HL-60/S4 treated with retinoic acid at 250 ng/mL for 4 days and 3 days (cell line): ENCODE data around the gene PKN1.
"Not testable (repeated sequence)": the region's sequence is repeated elsewhere in the genome, so short reads cannot be mapped to it uniquely, and the experiment has no call there.

Experiments used
- in situ Hi-C: fragments of 300-500 bp; cut with MboI; formaldehyde crosslinking; loops from 2 replicates; pipeline ENCODE4 v1.7.0; 2022; ENCODE audit warnings: low sequenced_read_pairs

The PKN1 gene

GRCh38 chr19:14462401-14462800, 29.3 kb downstream of the PKN1 start:
- in situ Hi-C loops, result not testable (repeated sequence)

DNA sequence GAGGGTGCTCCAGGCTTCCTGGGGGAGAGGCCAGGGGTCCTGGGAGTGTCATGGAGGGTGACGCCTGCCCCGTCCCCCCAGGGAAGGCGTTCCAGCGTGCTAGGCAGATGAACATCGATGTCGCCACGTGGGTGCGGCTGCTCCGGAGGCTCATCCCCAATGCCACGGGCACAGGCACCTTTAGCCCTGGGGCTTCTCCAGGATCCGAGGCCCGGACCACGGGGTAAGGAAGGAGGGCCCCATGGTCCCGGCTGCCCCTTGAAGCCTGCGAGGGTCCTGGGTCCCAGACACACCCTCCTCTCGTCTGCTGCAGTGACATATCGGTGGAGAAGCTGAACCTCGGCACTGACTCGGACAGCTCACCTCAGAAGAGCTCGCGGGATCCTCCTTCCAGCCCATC, 30.6 kb downstream of the PKN1 start:
- in situ Hi-C loops, result no loop called here

DNA sequence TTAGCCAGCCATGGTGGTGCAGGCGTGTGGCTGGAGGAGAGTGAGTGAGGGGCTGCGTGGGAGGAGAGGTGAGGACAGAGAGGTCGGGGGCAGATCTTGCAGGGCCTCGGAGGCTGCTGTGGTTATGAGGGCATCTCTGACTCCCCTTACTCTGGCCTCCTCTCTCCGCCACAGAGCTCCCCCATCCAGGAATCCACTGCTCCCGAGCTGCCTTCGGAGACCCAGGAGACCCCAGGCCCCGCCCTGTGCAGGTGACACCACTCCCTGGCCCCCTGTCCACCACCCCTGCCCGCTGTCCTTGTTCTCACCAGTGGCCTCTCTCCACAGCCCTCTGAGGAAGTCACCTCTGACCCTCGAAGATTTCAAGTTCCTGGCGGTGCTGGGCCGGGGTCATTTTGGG, 34.3 kb downstream of the PKN1 start:
- in situ Hi-C loops, result no loop called here

- in situ Hi-C loops, result no loop called here
These were observed 34.7 kb downstream of the PKN1 start for GRCh38 chr19:14467816-14468215.

DNA sequence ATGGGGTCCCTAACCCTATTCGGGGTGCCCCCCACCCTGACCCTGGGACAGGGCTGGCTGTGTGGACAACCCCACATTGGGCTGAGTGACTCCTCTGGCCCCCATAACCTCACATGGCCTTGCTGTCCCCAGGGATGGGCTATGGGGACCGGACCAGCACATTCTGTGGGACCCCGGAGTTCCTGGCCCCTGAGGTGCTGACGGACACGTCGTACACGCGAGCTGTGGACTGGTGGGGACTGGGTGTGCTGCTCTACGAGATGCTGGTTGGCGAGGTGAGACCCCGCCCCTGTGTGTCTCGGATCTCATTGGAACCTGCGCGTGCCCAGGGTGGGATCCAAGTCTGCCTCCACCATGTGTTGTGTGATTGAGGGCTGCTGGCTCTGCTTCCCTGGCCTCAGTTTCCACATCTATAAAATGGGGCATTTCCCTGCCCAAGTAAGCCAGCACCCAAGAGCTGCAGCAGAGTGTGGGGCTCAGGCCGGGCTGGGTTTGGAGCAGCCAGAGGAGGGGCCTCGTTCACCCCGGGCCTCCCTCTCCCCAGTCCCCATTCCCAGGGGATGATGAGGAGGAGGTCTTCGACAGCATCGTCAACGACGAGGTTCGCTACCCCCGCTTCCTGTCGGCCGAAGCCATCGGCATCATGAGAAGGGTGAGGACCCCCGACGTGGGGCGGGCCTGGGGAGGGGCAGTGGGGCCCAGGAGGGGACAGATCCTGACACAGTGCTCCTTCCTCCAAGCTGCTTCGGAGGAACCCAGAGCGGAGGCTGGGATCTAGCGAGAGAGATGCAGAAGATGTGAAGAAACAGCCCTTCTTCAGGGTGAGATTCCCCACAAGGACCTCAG, 37.1 kb downstream of the PKN1 start:
- in situ Hi-C loops, result no loop called here

- in situ Hi-C loops, result no loop called here
These were observed 38.5 kb downstream of the PKN1 start for GRCh38 chr19:14471436-14472187.

GRCh38 chr19:14472202-14472938, 39.3 kb downstream of the PKN1 start:
- in situ Hi-C loops, result no loop called here

DNA sequence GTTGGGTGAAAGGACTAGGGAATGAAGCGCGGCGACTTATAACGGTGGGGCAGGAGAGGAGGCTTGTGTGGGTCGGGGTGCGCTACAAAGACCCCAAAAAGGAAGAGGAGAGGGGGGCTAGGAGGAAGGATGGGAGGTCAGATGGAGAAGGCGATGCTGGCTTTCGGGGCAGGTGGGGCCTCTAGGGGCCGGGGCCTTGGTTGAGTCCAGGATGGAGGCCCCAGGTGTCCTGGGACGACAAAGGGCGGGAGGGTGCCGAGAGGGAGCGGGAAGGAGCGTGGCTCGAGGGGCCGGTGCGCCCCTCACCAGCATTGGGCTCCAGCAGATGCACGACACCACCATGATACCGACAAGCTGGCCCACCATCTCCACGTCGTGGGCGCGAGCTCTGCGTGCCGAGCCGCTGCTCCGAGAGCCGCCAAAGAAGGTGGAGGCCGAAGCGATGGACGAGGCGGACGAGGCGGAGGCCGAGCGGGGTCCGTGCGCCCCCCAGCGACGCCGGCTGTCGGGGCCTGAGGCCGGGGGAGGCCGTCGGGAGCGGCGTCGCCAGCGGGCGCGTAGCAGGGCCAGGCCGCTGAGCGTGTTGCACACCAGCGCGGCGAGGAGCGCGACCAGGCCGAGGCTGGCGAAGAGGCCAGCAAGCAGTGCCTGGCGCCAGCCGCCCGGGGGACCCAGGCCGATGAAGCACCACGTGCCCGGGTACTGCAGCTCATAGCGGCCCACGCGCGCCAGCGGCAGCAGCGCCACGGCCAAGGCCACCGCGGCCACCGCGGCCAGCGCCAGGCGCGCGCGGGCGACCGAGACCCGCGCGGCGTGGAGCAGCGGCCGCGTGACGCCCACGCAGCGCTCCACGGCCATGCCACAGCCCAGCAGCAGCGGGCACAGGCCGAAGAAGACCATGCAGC, 40.2 kb downstream of the PKN1 start:
- in situ Hi-C loops, result no loop called here

DNA sequence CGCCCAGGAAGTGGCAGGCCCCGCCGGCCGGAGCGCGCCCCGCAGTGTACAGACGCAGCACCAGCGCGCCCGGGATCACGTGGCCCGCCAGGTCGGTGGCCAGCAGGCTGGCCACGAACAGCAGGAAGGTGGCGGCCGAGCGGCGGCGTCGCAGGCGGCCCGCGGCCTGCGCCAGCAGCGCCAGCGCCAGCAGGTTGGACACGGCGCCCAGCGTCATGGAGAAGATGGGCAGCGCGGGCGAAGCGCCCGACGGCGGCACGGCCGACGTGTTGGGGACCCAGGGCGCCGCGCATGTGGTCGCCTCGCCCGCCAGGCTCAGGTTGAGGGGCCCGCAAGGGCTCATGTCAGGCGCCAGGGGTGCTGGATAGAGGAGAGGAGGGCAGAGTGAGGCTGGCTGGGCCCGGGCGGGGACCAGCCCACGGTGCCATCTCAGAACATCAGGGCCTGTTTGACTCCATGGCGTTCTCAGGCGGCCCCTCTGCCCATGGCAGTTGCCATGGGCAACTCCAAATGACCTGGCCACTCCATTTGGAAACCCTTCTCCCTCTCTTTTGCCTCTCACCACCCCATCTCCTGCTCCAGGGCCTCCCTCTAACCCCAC, 41.0 kb downstream of the PKN1 start:
- in situ Hi-C loops, result no loop called here

GRCh38 chr19:14474827-14475226, 41.7 kb downstream of the PKN1 start:
- in situ Hi-C loops, result no loop called here

GRCh38 chr19:14475251-14476073, 42.4 kb downstream of the PKN1 start, which contains the start of gene PTGER1:
Gene PTGER1, minus strand, starts transcription at chr19:14475354. Its CDS starts 1,034 bp downstream, at chr19:14474320.
- in situ Hi-C loops, result no loop called here

DNA sequence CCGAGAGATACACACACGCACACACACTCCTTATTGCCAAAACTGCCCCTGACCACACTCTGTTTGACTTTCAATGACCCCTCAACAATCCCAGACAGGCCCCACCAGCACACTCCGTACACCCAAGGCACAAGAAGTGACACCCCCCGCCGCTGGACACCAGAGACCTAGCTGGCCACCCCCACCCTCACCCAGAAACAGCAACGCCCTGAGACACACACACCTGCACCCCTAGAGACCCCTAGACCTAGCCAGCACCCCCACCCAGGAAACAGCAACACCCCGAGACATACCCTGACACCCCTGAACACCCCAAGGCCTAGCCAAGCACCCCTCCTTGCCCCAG, 43.2 kb downstream of the PKN1 start:
- in situ Hi-C loops, result no loop called here

DNA sequence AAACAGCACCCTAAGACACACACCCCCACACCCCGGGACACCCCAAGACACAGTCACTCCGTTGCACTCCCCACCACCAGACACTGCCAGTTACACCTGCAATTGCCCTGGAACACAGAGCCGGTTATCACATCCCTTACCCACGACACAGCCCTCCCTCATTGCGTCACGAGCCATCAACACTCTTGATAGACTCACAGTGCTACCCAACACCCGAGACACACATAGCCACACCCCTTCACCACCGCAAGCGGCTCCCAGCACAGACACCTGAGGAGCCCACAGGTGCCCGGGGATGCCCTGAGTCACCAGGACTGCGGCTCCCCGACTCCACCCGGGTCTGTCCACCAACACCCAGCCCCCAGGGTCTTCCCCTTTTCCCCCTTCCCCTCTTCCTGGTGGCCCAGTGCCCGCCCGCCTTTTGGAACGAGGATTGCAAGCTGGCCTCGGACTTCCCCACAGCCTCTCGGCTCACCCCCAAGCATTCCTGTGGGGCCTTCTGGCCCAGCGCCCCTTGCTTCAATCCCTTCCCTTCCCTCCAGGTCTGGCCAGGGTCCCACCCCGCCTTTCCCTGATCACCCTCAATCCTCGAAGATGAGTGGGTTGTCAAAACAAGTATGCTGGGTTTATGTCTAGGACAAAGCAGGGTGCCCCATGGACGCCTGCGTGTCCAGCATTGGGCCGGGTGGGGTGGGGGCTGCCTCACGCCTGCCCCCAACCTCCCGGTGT, 43.7 kb downstream of the PKN1 start:
- in situ Hi-C loops, result no loop called here

DNA sequence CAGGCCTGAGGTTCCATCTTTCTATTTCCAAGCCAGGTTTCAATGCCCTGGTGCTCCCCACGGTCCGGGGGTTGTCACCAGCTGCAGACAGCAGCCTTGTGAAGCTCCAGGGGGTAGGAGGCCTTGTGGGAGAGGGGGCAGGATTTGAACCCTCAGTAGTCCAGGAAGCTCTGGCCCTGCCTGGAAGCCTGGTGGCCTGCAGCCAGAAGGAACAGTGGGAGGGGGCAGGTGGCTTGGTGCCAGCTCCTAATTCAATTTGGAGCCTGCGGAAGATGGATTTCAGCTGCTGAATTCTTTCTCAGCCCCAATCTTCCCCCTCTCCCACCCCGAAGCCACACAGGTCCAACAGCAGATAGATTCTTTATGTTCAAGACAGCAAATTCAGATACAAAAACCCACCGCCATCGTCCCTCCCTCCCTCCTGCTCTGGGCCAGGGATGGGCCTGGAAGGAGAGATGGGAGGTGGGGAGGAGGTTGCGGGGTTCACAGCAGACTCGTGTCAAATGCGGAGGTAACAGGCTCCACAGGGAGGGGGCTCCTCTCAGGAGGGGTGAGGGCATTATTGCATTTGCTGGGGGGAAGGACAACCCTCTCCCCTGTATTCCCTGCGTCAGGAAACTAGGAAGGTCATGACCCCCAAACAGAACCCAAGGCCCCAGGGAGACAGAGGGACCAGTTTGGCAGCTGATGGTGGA, 44.5 kb downstream of the PKN1 start:
- in situ Hi-C loops, result no loop called here

DNA sequence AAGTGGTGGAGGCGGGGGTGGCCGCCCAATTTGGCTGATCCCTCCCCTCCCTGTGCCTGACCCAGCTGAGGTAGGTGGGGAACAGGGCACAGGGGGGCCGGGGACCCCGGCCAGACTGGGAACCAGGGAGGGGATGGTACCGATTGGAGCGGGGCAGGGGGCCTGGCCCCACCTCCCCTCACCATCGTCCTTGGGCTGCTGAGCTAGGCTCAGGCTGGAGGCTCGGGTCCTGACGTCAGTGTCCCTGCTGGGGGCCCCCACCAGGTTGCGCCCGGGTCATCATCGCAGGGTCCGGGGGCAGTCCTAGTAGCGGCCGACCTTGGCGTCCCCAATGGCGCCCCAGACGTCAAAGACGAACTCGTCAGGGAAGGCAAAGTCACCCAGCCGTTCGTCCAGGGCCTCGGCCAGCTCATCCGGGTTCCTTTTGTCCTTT, 45.0 kb downstream of the PKN1 start:
- in situ Hi-C loops, result no loop called here

- in situ Hi-C loops, result no loop called here
These were observed 46.3 kb downstream of the PKN1 start for GRCh38 chr19:14479309-14479974.

DNA sequence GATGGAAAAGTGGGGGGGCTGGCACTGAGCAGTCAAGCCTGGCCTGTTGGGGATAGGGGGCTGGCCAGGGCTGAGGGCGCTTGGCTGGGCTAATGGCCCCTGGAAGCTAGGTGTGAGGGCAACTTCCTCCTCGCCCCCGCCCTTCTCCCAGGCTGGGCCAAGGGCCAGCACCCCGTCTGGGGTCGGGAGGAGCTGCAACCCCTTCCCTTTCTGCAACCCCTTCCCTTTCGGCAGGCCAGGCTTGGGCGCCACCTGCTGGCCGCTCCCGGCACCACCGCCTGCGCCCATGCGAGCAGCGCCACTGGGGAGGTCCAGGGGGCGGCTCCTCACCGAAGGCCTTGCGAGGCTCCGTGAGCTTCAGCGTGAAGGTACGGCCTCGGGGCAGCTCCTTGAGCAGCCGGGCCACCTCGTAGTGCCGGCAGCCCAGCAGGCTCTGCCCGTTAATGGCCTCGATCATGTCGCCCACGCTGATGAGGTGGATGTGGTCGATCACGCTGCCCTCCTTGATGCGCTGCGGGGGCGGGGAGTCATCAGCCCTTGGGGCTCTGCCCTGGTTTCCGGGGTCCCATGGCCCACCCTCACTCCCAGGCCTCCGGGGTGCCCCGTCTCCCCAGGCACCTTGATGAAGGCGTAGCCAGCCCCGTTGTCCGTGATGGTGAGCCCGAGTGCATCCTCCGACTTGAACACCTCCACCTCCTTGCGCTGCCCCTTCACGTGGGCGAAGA, 47.0 kb downstream of the PKN1 start:
- in situ Hi-C loops, result no loop called here
